Amygdala (tissue), 56 donors: Measurements from ENCODE around the gene FAM210A.
A peak's percentile ranks its signal among the peaks of the same experiment; 100 is the strongest.
"Not testable (repeated sequence)": the region's sequence is repeated elsewhere in the genome, so short reads cannot be mapped to it uniquely, and the experiment has no call there.

Source experiments
- DNase-seq, 56 donors: peaks; one replicate each; lab custom pipeline; 2025; lab: John Stamatoyannopoulos, UW

The FAM210A gene

DNA sequence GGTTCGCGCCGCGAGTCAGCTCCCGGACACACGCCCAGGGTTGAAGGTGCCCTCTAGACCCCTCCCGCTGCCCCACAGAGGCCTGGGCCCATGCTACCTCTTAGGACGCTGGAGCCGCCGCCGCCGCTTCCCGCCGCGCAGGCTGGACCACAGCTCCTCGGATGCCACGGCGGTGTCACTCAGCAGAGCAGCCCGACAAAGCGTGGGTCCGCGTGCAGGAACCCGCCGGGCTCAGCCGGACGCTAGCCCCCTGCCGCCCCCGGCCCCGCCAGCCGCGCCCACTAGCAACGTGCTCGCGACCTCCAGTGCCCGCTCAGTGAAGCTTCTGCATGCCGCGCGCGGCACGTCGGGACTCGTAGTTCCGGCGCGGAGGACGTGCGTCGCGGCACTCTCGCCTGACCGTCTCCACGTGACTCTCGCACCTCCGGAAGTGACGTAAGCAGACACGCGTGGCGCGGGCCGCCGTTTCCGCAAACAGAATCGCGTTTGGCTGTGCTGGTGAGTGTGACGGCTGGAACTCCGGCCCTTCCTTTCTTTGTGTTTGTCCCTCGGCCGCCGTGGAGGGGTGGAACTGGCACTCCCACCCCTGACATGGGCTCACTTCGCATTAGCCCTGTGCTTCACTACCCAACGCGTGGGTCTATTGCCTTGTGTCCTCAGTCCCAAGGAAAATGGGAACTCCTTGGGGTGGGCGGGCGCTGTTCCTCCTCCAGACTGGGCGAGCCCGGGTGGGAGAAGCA is at the start of gene FAM210A, which contains the start of gene RNMT:
Gene FAM210A (minus strand): TSS at position 327 of the 740 bp plus-strand sequence. CDS start 44,481 bp downstream, outside the sequence.
Gene RNMT (plus strand): TSS at position 442 of the 740 bp plus-strand sequence. CDS start 4,845 bp downstream, outside the sequence.
- peak; percentile 76 to 98 (median 94) for DNase-seq

GRCh38 chr18:13775058-13775457 is 48.7 kb upstream of the FAM210A start:
- no peak for DNase-seq

GRCh38 chr18:13762690-13763439 is 36.5 kb upstream of the FAM210A start:
- no peak for DNase-seq

- DNase-seq = no peak
Observed at GRCh38 chr18:13760047-13760446, 33.7 kb upstream of the FAM210A start.

- DNase-seq = no peak
Observed at GRCh38 chr18:13758622-13759021, 32.3 kb upstream of the FAM210A start.

- DNase-seq = no peak
Observed at GRCh38 chr18:13756671-13757070, 30.3 kb upstream of the FAM210A start.

- DNase-seq = no peak
Observed at GRCh38 chr18:13756261-13756660, 29.9 kb upstream of the FAM210A start.

GRCh38 chr18:13751599-13751998 is 25.2 kb upstream of the FAM210A start:
- DNase-seq = not testable (repeated sequence)

- DNase-seq = no peak
Observed at GRCh38 chr18:13746633-13747032, 20.3 kb upstream of the FAM210A start.

DNA sequence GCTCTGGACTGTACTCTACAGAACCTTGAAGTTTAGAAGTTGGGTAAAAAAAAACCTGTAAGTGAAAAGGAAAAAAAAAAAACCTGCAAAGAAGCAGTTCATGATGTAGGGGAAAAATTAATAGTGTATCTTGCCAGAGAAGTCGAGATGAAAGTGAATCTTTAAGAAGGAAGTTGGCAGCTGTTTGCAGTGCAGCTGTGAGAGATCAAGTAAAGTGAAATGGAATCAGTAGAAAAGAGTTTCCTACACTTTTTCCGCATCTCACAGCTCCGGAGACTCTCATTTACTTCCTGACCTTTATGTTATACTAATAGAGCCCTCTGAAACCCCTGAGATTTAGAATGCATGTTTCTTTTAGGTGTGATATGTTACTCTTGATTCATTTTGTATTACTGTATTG is 19.3 kb upstream of the FAM210A start:
- DNase-seq = no peak

DNA sequence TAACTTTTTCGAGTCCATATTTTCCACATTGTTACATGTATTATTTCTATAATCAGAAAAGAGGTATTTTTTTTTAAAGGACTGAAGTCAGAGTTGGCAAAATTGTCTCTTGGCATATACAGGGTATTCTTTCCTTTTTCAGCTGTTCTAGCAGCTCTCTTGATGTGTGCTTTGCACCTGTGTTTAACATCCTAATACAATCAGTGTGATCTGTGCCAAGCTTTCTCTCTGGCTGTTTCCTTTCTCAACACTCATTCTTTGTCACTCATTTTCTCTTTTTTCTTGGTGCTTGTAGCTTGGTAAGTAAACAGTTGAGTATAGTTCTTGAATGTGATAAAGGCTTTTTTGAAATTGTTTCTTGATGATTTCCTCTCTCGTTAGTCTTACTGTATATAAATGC is 9.3 kb upstream of the FAM210A start:
- no peak for DNase-seq

- no peak for DNase-seq
Observed at GRCh38 chr18:13730481-13730880, 4.1 kb upstream of the FAM210A start.

GRCh38 chr18:13726972-13727331 is 594 bp upstream of the FAM210A start:
- peak in 31 of 56 donors; percentile 16 to 70 (median 47) for DNase-seq

GRCh38 chr18:13725566-13726231 is 659 bp downstream of the FAM210A start:
- peak in 4 of 56 donors; percentile 19 to 54 (median 36) for DNase-seq

- DNase-seq = no peak
Observed at GRCh38 chr18:13720847-13721246, 5.5 kb downstream of the FAM210A start.

- no peak for DNase-seq
Observed at GRCh38 chr18:13720123-13720522, 6.2 kb downstream of the FAM210A start.

DNA sequence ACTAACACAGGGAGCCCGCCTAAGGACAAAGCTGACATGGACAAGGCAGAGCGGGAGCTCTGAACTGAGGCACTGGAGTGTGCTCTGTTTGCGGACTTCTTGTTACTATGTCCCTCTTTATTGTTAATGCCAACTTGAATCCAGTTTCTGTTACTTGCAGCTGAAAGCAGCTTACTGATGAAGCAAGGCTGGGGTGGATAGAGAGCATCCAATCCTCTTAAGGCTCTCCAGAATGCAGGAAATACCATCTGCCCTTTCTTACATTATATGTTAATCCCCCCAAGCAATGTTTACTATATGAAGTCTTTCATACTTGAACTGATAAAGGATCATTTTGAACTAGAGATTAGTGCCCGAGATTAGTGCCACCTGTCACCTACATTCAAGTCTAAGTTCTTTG is 9.4 kb downstream of the FAM210A start:
- DNase-seq = no peak

GRCh38 chr18:13715330-13715729 is 11.0 kb downstream of the FAM210A start:
- no peak for DNase-seq

- no peak for DNase-seq
Observed at GRCh38 chr18:13713455-13714055, 12.8 kb downstream of the FAM210A start.

- no peak for DNase-seq
Observed at GRCh38 chr18:13712400-13713131, 13.8 kb downstream of the FAM210A start.
